WI38 (cell line): ENCODE measurements around the gene IFT122.

Experiments
- H3K4me3 ChIP-seq: 2 replicates; pipeline ENCODE4 v1.5.1; 2011; ENCODE audit warnings: low read depth, mild to moderate bottlenecking, control low read depth, low read length
- CTCF ChIP-seq: IDR thresholded peaks from 2 replicates; pipeline ENCODE4 v1.5.1; 2012; ENCODE audit warnings: low read depth, mild to moderate bottlenecking, control low read depth, low read length

IFT122 gene

GRCh38 chr3:129562803-129563202 lies 122.8 kb downstream of the IFT122 start:
- no peak overlapping the region for H3K4me3 ChIP-seq
- TF ChIP-seq CTCF = no peak

- no peak overlapping the region for H3K4me3 ChIP-seq
- no peak for TF ChIP-seq CTCF
These were observed 123.3 kb downstream of the IFT122 start for GRCh38 chr3:129563332-129563731.

- no peak for TF ChIP-seq CTCF
- no peak overlapping the region for H3K4me3 ChIP-seq
These were observed 124.0 kb downstream of the IFT122 start for GRCh38 chr3:129563850-129564535.

- no peak for TF ChIP-seq CTCF
- H3K4me3 ChIP-seq = no peak overlapping the region
These were observed 125.1 kb downstream of the IFT122 start for GRCh38 chr3:129564981-129565644.

- TF ChIP-seq CTCF = no peak
- no peak overlapping the region for H3K4me3 ChIP-seq
These were observed 125.9 kb downstream of the IFT122 start for GRCh38 chr3:129565902-129566301.

- TF ChIP-seq CTCF = no peak
- H3K4me3 ChIP-seq = no peak overlapping the region
These were observed 127.2 kb downstream of the IFT122 start for GRCh38 chr3:129567176-129567705.

GRCh38 chr3:129567939-129568338 lies 127.9 kb downstream of the IFT122 start:
- H3K4me3 ChIP-seq = no peak overlapping the region
- no peak for TF ChIP-seq CTCF
